OCI-LY3 (cell line): ENCODE measurements around the gene CARD18.
"Not testable (repeated sequence)": the region's sequence is repeated elsewhere in the genome, so short reads cannot be mapped to it uniquely, and the experiment has no call there.

Source experiments
- H2AFZ ChIP-seq: fragments of 200-600, 300-600 bp; shearing (Covaris generic); 2 replicates; pipeline ENCODE4 v1.6.0; 2014; ENCODE audit warnings: antibody characterized with exemption, low read depth, low read length
- H3K27ac ChIP-seq: fragments of 200-600, 300-600 bp; sonication (generic); 2 replicates; pipeline ENCODE4 v1.5.1; 2014; ENCODE audit warnings: mild to moderate bottlenecking, low read length, moderate library complexity, mixed read lengths
- H3K27me3 ChIP-seq: fragments of 200-600, 300-600 bp; sonication (generic); 2 replicates; pipeline ENCODE4 v1.6.1; 2014; ENCODE audit warnings: low read depth, low read length, mixed read lengths
- H3K36me3 ChIP-seq: fragments of 200-600, 300-600 bp; sonication (generic); replicated peaks from 2 replicates; pipeline ENCODE3; 2014; ENCODE audit warnings: low read depth, low read length, mixed read lengths
- H3K4me1 ChIP-seq: fragments of 300-600, 200-600 bp; sonication (generic); 2 replicates; pipeline ENCODE4 v1.6.1; 2014; ENCODE audit warnings: low read length, mixed read lengths
- H3K4me2 ChIP-seq: fragments of 200-600, 300-600 bp; sonication (generic); 2 replicates; pipeline ENCODE4 v1.6.1; 2014; ENCODE audit warnings: low read length, mixed read lengths
- H3K4me3 ChIP-seq: fragments of 300-600, 200-600 bp; sonication (generic); 2 replicates; pipeline ENCODE4 v1.5.1; 2014; ENCODE audit warnings: antibody characterized with exemption, mild to moderate bottlenecking, low read length, moderate library complexity
- H3K79me2 ChIP-seq: fragments of 300-600, 200-600 bp; shearing (Covaris generic); 2 replicates; pipeline ENCODE4 v1.6.1; 2014; ENCODE audit warnings: mild to moderate bottlenecking, low read length, mixed read lengths
- H3K9ac ChIP-seq: fragments of 300-600, 200-600 bp; shearing (Covaris generic); 2 replicates; pipeline ENCODE4 v1.6.0; 2014; ENCODE audit warnings: mild to moderate bottlenecking, low read length, moderate library complexity
- H3K9me3 ChIP-seq: fragments of 200-600, 300-600 bp; shearing (Covaris generic); 2 replicates; pipeline ENCODE4 v1.6.1; 2014; ENCODE audit warnings: low read length, mixed read lengths; ENCODE audit not compliant: insufficient read depth
- H4K20me1 ChIP-seq: fragments of 200-600, 300-600 bp; sonication (generic); 2 replicates; pipeline ENCODE4 v1.6.1; 2016; ENCODE audit warnings: low read length, mixed read lengths; ENCODE audit not compliant: insufficient read depth
- EZH2phosphoT487 ChIP-seq: fragments of 200-600 bp; shearing (Covaris generic); IDR thresholded peaks from 2 replicates; pipeline ENCODE4 v1.6.1; 2018; ENCODE audit warnings: antibody characterized with exemption, mixed run types, low read depth
- TF ChIP-seq, protein P1 (sequence below): fragments of 200-600, 300-600 bp; sonication (generic); IDR thresholded peaks from 2 replicates; pipeline ENCODE4 v1.5.1; 2014; ENCODE audit warnings: antibody characterized with exemption, low read length, low read depth

CARD18 gene

DNA sequence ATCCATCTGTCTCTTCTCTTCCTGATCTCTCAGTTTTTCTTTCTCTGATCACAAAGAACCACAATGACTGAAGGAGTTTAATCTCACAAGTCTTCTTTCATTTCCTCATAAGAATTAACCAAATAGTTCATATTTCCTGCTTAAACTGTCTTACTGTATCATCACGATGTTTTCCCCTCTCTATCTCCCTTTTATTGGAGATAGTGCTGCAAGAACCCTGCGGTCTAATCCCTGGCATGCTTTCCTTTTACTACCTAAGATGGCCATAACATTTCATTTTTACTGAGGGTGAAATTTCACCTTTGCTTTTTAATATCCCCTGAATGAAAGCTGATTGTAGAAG, 28.9 kb downstream of the CARD18 start:
- TF ChIP-seq, protein P1, sequence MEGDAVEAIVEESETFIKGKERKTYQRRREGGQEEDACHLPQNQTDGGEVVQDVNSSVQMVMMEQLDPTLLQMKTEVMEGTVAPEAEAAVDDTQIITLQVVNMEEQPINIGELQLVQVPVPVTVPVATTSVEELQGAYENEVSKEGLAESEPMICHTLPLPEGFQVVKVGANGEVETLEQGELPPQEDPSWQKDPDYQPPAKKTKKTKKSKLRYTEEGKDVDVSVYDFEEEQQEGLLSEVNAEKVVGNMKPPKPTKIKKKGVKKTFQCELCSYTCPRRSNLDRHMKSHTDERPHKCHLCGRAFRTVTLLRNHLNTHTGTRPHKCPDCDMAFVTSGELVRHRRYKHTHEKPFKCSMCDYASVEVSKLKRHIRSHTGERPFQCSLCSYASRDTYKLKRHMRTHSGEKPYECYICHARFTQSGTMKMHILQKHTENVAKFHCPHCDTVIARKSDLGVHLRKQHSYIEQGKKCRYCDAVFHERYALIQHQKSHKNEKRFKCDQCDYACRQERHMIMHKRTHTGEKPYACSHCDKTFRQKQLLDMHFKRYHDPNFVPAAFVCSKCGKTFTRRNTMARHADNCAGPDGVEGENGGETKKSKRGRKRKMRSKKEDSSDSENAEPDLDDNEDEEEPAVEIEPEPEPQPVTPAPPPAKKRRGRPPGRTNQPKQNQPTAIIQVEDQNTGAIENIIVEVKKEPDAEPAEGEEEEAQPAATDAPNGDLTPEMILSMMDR: no peak
- no peak for TF ChIP-seq EZH2phosphoT487
- no peak overlapping the region for H3K4me2 ChIP-seq
- H3K27ac ChIP-seq: no peak overlapping the region
- H3K36me3 ChIP-seq: no peaks in the 10 kb centered on the region
- no peak overlapping the region for H2AFZ ChIP-seq
- H3K4me1 ChIP-seq: no peaks in the 10 kb centered on the region
- no peak overlapping the region for H3K9ac ChIP-seq
- H3K4me3 ChIP-seq: no peak overlapping the region
- H3K9me3 ChIP-seq: no peaks in the 10 kb centered on the region
- no peaks in the 10 kb centered on the region for H3K27me3 ChIP-seq
- no peaks in the 10 kb centered on the region for H4K20me1 ChIP-seq
- H3K79me2 ChIP-seq: no peaks in the 10 kb centered on the region

GRCh38 chr11:105109855-105110687, 29.5 kb downstream of the CARD18 start:
- Histone ChIP-seq H3K4me2 (no peak overlapping the region), H3K27ac (no peak overlapping the region), H3K9ac (no peak overlapping the region), H4K20me1 (no peaks in the 10 kb centered on the region), H3K79me2 (no peaks in the 10 kb centered on the region), H3K36me3 (no peaks in the 10 kb centered on the region), H3K9me3 (no peaks in the 10 kb centered on the region), H3K4me3 (no peak overlapping the region), H3K4me1 (no peaks in the 10 kb centered on the region), H2AFZ (no peak overlapping the region), H3K27me3 (no peaks in the 10 kb centered on the region)
- TF ChIP-seq, protein P1: no peak
- TF ChIP-seq EZH2phosphoT487: no peak

- Histone ChIP-seq H3K4me3 (no peak overlapping the region), H3K27me3 (no peaks in the 10 kb centered on the region), H3K79me2 (no peaks in the 10 kb centered on the region), H3K4me2 (no peak overlapping the region), H3K36me3 (no peaks in the 10 kb centered on the region), H3K4me1 (no peaks in the 10 kb centered on the region), H2AFZ (no peak overlapping the region), H3K9me3 (no peaks in the 10 kb centered on the region), H3K27ac (no peak overlapping the region), H4K20me1 (no peaks in the 10 kb centered on the region), H3K9ac (no peak overlapping the region)
- TF ChIP-seq, protein P1: no peak
- TF ChIP-seq EZH2phosphoT487: no peak
Measured at GRCh38 chr11:105109321-105109720, 30.2 kb downstream of the CARD18 start.

GRCh38 chr11:105108247-105108646, 31.3 kb downstream of the CARD18 start:
- Histone ChIP-seq H3K36me3 (no peaks in the 10 kb centered on the region), H3K4me3 (no peak overlapping the region), H3K27ac (no peak overlapping the region), H3K9ac (no peak overlapping the region), H3K4me1 (no peaks in the 10 kb centered on the region), H3K79me2 (no peaks in the 10 kb centered on the region), H3K4me2 (no peak overlapping the region), H3K27me3 (no peaks in the 10 kb centered on the region), H2AFZ (no peak overlapping the region), H4K20me1 (no peaks in the 10 kb centered on the region), H3K9me3 (no peaks in the 10 kb centered on the region)
- TF ChIP-seq EZH2phosphoT487: no peak
- TF ChIP-seq, protein P1: no peak

DNA sequence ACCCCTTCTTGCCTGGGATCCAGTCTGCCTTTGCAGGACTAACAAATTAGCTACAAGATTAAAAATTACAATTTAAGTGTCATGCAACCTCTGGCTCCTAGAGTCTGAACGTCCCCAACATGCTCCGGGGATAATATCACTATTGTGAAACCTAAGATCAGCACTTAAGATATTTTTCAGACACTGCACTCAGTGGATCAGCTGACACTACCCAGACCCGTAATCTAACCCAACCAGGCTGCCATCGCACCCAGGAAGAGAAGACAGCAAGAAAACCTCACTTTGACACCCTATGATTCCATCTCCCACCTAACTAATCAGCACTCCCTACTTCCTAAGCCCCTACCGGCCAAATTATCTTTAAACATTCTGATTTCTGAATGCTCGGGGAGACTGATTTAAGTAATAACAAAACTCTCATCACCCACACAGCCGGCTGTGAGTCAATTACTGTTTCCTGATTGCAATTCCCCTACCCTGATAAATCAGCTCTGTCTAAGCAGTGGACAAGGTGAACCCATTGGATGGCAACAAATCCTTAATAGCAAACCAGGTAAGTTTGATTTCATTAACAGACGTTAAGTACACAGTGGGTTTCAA, 32.2 kb downstream of the CARD18 start:
- not testable (repeated sequence) for H3K4me3 ChIP-seq, H3K36me3 ChIP-seq, H4K20me1 ChIP-seq, H3K4me1 ChIP-seq, H3K9ac ChIP-seq, H3K9me3 ChIP-seq, H3K27ac ChIP-seq, H3K27me3 ChIP-seq, H3K79me2 ChIP-seq, H2AFZ ChIP-seq, H3K4me2 ChIP-seq
